ENCODE data around the gene RHCG. TPM values are rescaled to one million over a fixed set of nuclear protein-coding genes. Genes with fewer than 3 reads are reported as not detected.

RHCG gene
- total RNA-seq, 4 donors from 2014 or later, result not detected

DNA sequence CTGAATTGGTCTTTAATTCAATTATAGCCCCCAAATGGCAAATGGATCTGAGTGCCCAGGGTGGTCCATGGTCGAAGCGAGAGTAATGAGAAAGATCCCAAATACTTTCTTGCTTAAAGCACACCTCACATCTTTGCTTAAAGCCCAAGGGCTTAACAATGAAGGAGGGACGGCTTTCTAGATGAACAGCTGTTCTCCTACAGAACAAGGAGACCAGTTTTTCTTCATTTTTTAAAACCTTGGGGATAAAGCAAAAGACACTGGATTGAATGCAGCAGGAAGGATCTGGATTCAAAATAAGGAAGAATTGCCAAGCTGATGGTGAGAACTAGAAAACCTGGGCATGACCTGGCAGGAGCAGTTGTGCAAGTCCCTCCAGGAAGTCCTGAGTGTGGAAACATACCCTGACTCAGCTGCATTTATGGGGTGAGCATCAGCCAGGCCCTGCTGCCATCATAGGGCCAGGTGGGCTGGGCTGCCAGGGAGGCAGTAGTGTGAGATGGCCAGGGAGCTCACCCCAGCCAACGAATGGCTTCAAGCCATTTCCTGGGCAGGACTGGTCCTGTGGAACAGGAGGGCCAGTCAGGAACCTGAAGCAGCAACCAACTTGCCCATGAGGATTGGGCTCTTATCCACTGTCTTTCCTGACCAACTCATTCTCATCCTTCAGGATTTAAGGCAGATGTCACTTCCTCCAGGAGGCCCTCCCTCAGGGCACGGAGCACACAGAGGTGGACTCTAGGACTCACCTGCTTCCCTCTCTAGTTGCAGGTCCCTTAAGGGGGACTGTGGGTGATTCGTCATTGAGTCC, 18.4 kb upstream of the RHCG start:
- no peaks in the 10 kb centered on the region for H3K27me3 ChIP-seq
- 80 to 81% methylated on average over 5 to 6 of the region's 6 CpGs for WGBS, 2 donors
- no peak overlapping the region for H3K4me3 ChIP-seq (replicated peaks in 1 of 3)
- no peaks in the 10 kb centered on the region for H3K36me3 ChIP-seq
- no peak for DNase-seq
- no peaks in the 10 kb centered on the region for H3K9me3 ChIP-seq
- intact Hi-C loops (cut with DNase I), result no loop called here
- H3K27ac ChIP-seq, result no peak overlapping the region
- TF ChIP-seq, protein P1, sequence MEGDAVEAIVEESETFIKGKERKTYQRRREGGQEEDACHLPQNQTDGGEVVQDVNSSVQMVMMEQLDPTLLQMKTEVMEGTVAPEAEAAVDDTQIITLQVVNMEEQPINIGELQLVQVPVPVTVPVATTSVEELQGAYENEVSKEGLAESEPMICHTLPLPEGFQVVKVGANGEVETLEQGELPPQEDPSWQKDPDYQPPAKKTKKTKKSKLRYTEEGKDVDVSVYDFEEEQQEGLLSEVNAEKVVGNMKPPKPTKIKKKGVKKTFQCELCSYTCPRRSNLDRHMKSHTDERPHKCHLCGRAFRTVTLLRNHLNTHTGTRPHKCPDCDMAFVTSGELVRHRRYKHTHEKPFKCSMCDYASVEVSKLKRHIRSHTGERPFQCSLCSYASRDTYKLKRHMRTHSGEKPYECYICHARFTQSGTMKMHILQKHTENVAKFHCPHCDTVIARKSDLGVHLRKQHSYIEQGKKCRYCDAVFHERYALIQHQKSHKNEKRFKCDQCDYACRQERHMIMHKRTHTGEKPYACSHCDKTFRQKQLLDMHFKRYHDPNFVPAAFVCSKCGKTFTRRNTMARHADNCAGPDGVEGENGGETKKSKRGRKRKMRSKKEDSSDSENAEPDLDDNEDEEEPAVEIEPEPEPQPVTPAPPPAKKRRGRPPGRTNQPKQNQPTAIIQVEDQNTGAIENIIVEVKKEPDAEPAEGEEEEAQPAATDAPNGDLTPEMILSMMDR (IDR thresholded peaks at IDR 0.05), result no peak
- no peak for TF ChIP-seq POLR2A (IDR thresholded peaks at IDR 0.05)
- no peaks in the 10 kb centered on the region for H3K4me1 ChIP-seq

DNA sequence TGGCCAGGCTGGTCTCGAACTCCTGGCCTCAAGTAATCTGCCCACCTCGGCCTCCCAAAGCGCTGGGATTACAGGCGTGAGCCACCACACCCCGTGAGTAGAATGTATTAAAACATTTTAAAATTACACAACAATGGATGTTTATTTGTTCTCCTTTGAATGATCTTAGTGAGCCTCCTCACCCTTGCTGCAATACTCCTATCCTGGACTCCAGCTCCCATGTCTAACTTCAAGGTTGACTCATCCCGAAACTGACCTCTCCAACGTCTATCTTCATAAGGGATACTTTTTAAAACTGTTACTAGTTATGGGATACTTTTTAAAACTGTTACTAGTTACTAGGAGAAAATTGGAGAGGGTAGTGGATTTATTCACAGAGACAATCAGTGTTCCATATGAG, 17.8 kb upstream of the RHCG start:
- TF ChIP-seq, protein P1 (IDR thresholded peaks at IDR 0.05), result no peak
- H3K27ac ChIP-seq, result no peak overlapping the region
- H3K4me1 ChIP-seq, result no peaks in the 10 kb centered on the region
- H3K4me3 ChIP-seq (replicated peaks in 1 of 3), result no peak overlapping the region
- no peaks in the 10 kb centered on the region for H3K27me3 ChIP-seq
- 88 to 93% methylated on average over 7 of the region's 7 CpGs for WGBS, 2 donors
- DNase-seq, result no peak
- no peaks in the 10 kb centered on the region for H3K9me3 ChIP-seq
- intact Hi-C loops (cut with DNase I), result no loop called here
- no peaks in the 10 kb centered on the region for H3K36me3 ChIP-seq

DNA sequence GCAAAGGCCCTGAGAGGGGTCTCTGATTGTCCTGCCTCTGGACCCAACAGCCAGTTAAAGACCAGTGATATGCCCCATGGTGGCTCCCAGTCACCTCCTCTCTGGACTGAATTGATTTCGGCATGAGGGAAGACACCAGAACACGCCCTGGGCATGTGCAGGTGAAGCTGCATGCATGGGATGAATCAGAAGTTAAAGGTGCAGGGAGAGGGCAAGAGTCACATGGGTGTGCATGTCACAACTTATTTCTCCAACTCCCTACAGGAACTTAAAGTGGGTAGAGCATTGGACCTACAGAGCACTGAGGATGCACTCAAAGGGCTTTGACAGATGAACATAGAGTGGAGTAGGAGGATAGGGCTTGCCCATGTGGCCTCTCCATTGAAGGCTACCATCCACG, 16.9 kb upstream of the RHCG start:
- intact Hi-C loops (cut with DNase I), result no loop called here
- H3K27me3 ChIP-seq, result no peaks in the 10 kb centered on the region
- H3K4me1 ChIP-seq, result no peaks in the 10 kb centered on the region
- H3K36me3 ChIP-seq, result no peaks in the 10 kb centered on the region
- no peak overlapping the region for H3K4me3 ChIP-seq (replicated peaks in 1 of 3)
- 82 to 90% methylated on average over 3 of the region's 3 CpGs for WGBS, 2 donors
- H3K27ac ChIP-seq, result no peak overlapping the region
- H3K9me3 ChIP-seq, result no peaks in the 10 kb centered on the region
- no peak for DNase-seq
- TF ChIP-seq, protein P1 (IDR thresholded peaks at IDR 0.05), result no peak
- no peak for TF ChIP-seq POLR2A (IDR thresholded peaks at IDR 0.05)

DNA sequence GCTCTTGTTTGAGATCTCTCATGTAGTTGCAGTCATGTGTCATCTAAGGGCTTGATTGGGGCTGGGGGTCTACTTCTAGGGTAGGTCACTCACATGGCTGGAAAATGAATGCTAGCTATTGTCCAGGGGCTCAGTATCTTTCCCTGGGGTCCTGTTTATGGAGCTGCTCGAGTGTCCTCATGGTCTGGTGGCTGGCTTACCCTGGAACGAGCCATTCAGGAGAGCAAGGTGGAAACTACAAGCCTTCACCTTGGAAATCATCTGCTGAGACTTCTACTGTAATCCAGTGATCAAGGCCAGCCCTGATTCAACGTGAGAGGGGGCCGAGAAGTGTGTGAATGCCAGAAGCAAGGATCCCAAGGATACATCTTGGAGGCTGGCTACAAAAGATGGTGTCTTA, 16.2 kb upstream of the RHCG start:
- H3K27me3 ChIP-seq, result no peaks in the 10 kb centered on the region
- no peak for DNase-seq
- H3K36me3 ChIP-seq, result no peaks in the 10 kb centered on the region
- H3K4me1 ChIP-seq, result no peaks in the 10 kb centered on the region
- H3K27ac ChIP-seq, result no peak overlapping the region
- TF ChIP-seq, protein P1 (IDR thresholded peaks at IDR 0.05), result no peak
- no peak for TF ChIP-seq POLR2A (IDR thresholded peaks at IDR 0.05)
- no peaks in the 10 kb centered on the region for H3K9me3 ChIP-seq
- intact Hi-C loops (cut with DNase I), result no loop called here
- WGBS, 2 donors, result 60 to 74% methylated on average over 4 of the region's 4 CpGs
- H3K4me3 ChIP-seq (replicated peaks in 1 of 3), result no peak overlapping the region

DNA sequence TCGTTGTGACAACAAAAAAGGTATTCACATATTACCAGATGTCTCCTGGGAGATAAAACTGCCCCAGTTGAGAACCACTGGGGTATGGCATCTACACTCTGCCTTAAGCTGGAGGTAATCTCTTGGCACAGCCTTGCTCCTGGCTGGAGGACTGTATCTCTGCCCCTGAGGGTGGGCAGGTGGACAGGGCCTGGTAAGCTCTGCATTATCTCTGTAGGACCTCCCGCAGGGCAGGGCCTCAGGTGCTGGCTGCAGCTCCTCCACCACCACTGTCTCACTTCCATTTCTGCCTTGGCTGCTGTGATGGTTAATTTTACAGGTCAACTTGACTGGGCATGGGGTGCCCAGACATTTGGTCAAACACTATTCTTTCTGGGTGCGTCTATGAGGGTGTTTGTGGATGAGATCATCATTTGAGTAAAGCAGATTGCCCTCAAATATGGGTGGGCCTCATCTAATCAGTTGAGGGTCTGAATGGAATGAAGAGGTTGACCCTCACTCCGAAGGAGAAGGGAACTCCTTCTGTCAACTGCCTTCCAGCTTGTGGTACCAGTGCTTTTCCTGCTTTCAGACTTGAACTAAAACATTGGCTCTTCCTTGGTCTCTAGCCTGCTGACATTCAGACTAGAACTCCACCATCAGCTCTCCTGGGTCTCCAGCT, 9.8 kb upstream of the RHCG start:
- no peak for DNase-seq
- WGBS, 2 donors, result 75 to 79% methylated on average over 4 of the region's 4 CpGs
- Histone ChIP-seq H3K27me3 (no peaks in the 10 kb centered on the region), H3K4me1 (no peaks in the 10 kb centered on the region), H3K9me3 (no peaks in the 10 kb centered on the region), H3K36me3 (no peaks in the 10 kb centered on the region), H3K27ac (no peak overlapping the region), H3K4me3 (replicated peaks in 1 of 3) (no peak overlapping the region)
- intact Hi-C loops (cut with DNase I), result no loop called here
- no peak for TF ChIP-seq POLR2A (IDR thresholded peaks at IDR 0.05)
- TF ChIP-seq, protein P1 (IDR thresholded peaks at IDR 0.05), result no peak
